IMR-90 (cell line): ENCODE results near the gene SEL1L2. TPM values are rescaled to one million over a fixed set of nuclear protein-coding genes. Genes with fewer than 3 reads are reported as not detected.

Experiments used
- ATAC-seq: fragments of 200-7000 bp; cut with Tn5 transposase; 2 replicates; pipeline ENCODE4 v1.9.1; 2020; ENCODE audit warnings: low read depth, mild to moderate bottlenecking, moderate library complexity
- BruUV-seq: library from RNA; stranded (reverse); fragments of 400-500 nt; replicated peaks from 2 replicates; lab custom pipeline; 2021; lab: Mats Ljungman, UMichigan
- CTCF ChIA-PET: fragments of 300-600 bp; formaldehyde crosslinking; extraction: SDS; loops from one replicate; lab custom pipeline; 2021; ENCODE audit warnings: antibody characterized with exemption; lab: Yijun Ruan, JAX
- POLR2A ChIA-PET: fragments of 300-600 bp; sonication (Branson Sonifier 250); formaldehyde crosslinking; loops from one replicate; lab custom pipeline; 2022; ENCODE audit warnings: antibody characterized with exemption; ENCODE audit not compliant: unreplicated experiment; lab: Charles Lee
- DNase-seq: peaks from one replicate; pipeline ENCODE4 v3.0.0; 2013
- H2AFZ ChIP-seq: replicated peaks from 2 replicates; pipeline ENCODE3; 2013; ENCODE audit warnings: low read length, mild to moderate bottlenecking; ENCODE audit not compliant: poor library complexity
- H2AK5ac ChIP-seq: 2 replicates; pipeline ENCODE4 v1.6.1; 2013; ENCODE audit warnings: low read depth, low read length, inconsistent platforms
- H2AK9ac ChIP-seq: replicated peaks from 2 replicates; pipeline ENCODE3; 2013; ENCODE audit warnings: mild to moderate bottlenecking, low read depth, low read length, moderate library complexity; ENCODE audit not compliant: poor library complexity
- H2BK120ac ChIP-seq: 2 replicates; pipeline ENCODE4 v1.6.1; 2013; ENCODE audit warnings: low read depth, low read length, inconsistent platforms
- H2BK15ac ChIP-seq: 3 replicates; pipeline ENCODE4 v1.6.1; 2013; ENCODE audit warnings: low read depth, low read length, inconsistent platforms
- H2BK20ac ChIP-seq: 2 replicates; pipeline ENCODE4 v1.6.1; 2013; ENCODE audit warnings: low read depth, mild to moderate bottlenecking, inconsistent platforms, low read length, moderate library complexity
- H2BK5ac ChIP-seq: 2 replicates; pipeline ENCODE4 v1.6.1; 2013; ENCODE audit warnings: mild to moderate bottlenecking, low read depth, low read length, inconsistent platforms; ENCODE audit not compliant: poor library complexity, severe bottlenecking
- H3K14ac ChIP-seq: replicated peaks from 2 replicates; pipeline ENCODE4 v1.6.1; 2013; ENCODE audit warnings: low read depth, low read length, inconsistent platforms
- H3K18ac ChIP-seq: 2 replicates; pipeline ENCODE4 v1.6.1; 2013; ENCODE audit warnings: low read depth, low read length, control low read depth
- H3K23ac ChIP-seq: 2 replicates; pipeline ENCODE4 v1.6.1; 2013; ENCODE audit warnings: low read depth, low read length, inconsistent platforms
- H3K27ac ChIP-seq: 2 replicates; pipeline ENCODE4 v1.5.1; 2013; ENCODE audit warnings: mild to moderate bottlenecking, control low read depth, low read length; ENCODE audit not compliant: insufficient read depth
- H3K27me3 ChIP-seq: 2 replicates; pipeline ENCODE4 v1.6.1; 2013; ENCODE audit warnings: low read length; ENCODE audit not compliant: control insufficient read depth, insufficient read depth
- H3K36me3 ChIP-seq: 2 replicates; pipeline ENCODE4 v1.6.1; 2013; ENCODE audit warnings: low read length, mixed read lengths; ENCODE audit not compliant: control insufficient read depth, insufficient read depth
- H3K4ac ChIP-seq: 2 replicates; pipeline ENCODE4 v1.6.1; 2013; ENCODE audit warnings: low read depth, low read length, inconsistent platforms
- H3K4me1 ChIP-seq: 2 replicates; pipeline ENCODE4 v1.6.1; 2013; ENCODE audit warnings: low read length, mixed read lengths; ENCODE audit not compliant: control insufficient read depth, insufficient read depth
- H3K4me2 ChIP-seq: 2 replicates; pipeline ENCODE4 v1.6.1; 2013; ENCODE audit warnings: low read depth, mild to moderate bottlenecking, control low read depth, low read length, moderate library complexity
- H3K4me3 ChIP-seq: 2 replicates; pipeline ENCODE4 v1.5.1; 2013; ENCODE audit warnings: low read depth, mild to moderate bottlenecking, control low read depth, low read length, moderate library complexity; ENCODE audit not compliant: insufficient read depth
- H3K56ac ChIP-seq: 2 replicates; pipeline ENCODE4 v1.6.1; 2013; ENCODE audit warnings: low read length, inconsistent platforms; ENCODE audit not compliant: insufficient read depth; ENCODE audit errors: extremely low read depth
- H3K79me1 ChIP-seq, 2 experiments: 2 replicates each; pipeline ENCODE4 v1.6.1; 2013; ENCODE audit warnings: low read length in 2 of 2, inconsistent platforms in 1 of 2, low read depth in 1 of 2
- H3K9ac ChIP-seq: 2 replicates; pipeline ENCODE4 v1.6.1; 2013; ENCODE audit warnings: low read depth, low read length, control low read depth
- H3K9me1 ChIP-seq: 2 replicates; pipeline ENCODE4 v1.6.1; 2013; ENCODE audit warnings: low read length, inconsistent platforms; ENCODE audit not compliant: insufficient read depth
- H3K9me3 ChIP-seq: 2 replicates; pipeline ENCODE4 v1.6.1; 2013; ENCODE audit warnings: low read length; ENCODE audit not compliant: control insufficient read depth, insufficient read depth
- H4K20me1 ChIP-seq: 2 replicates; pipeline ENCODE4 v1.6.1; 2013; ENCODE audit warnings: low read length, inconsistent platforms; ENCODE audit not compliant: insufficient read depth
- H4K5ac ChIP-seq: 2 replicates; pipeline ENCODE4 v1.6.1; 2013; ENCODE audit warnings: mild to moderate bottlenecking, low read depth, low read length, control low read depth
- H4K8ac ChIP-seq, 2 experiments: 2 replicates each; pipeline ENCODE4 v1.6.1; 2013; ENCODE audit warnings: low read depth in 2 of 2, low read length in 2 of 2, control low read depth in 1 of 2, inconsistent platforms in 1 of 2
- H4K91ac ChIP-seq: 2 replicates; pipeline ENCODE4 v1.6.1; 2013; ENCODE audit warnings: low read depth, low read length, inconsistent platforms; ENCODE audit not compliant: insufficient read depth
- BHLHE40 ChIP-seq: fragments of 150-350 bp; IDR thresholded peaks from 2 replicates; pipeline ENCODE4 v1.6.1; 2016; ENCODE audit warnings: mild to moderate bottlenecking, low read depth, low read length
- CEBPB ChIP-seq: IDR thresholded peaks from 2 replicates; pipeline ENCODE4 v1.6.1; 2012; ENCODE audit warnings: low read depth, low read length, improper control_type of control experiment
- CHD1 ChIP-seq: IDR thresholded peaks from 2 replicates; pipeline ENCODE4 v1.6.1; 2012; ENCODE audit warnings: low read depth, low read length, improper control_type of control experiment
- CTCF ChIP-seq: conservative IDR thresholded peaks from 2 replicates; pipeline ENCODE4 v1.5.1; 2012; ENCODE audit warnings: mild to moderate bottlenecking, low read depth, low read length, improper control_type of control experiment
- FOS ChIP-seq: fragments of 150-350 bp; IDR thresholded peaks from 2 replicates; pipeline ENCODE4 v1.6.1; 2016; ENCODE audit warnings: low read depth, low read length
- MAFK ChIP-seq: IDR thresholded peaks from 2 replicates; pipeline ENCODE4 v1.6.1; 2012; ENCODE audit warnings: low read depth, low read length, improper control_type of control experiment
- MAZ ChIP-seq: IDR thresholded peaks from 2 replicates; pipeline ENCODE4 v1.6.1; 2012; ENCODE audit warnings: low read depth, mild to moderate bottlenecking, low read length, improper control_type of control experiment, moderate library complexity, borderline replicate concordance
- MXI1 ChIP-seq: IDR thresholded peaks from 2 replicates; pipeline ENCODE4 v1.6.1; 2012; ENCODE audit warnings: low read depth, mild to moderate bottlenecking, low read length, moderate library complexity, borderline replicate concordance
- NFE2L2 ChIP-seq: fragments of 150-350 bp; IDR thresholded peaks from 2 replicates; pipeline ENCODE4 v1.6.1; 2016; ENCODE audit warnings: low read depth, mild to moderate bottlenecking, low read length
- POLR2A ChIP-seq: IDR thresholded peaks from 2 replicates; pipeline ENCODE4 v1.6.1; 2012; ENCODE audit warnings: mild to moderate bottlenecking, low read depth, low read length
- RAD21 ChIP-seq: IDR thresholded peaks from 2 replicates; pipeline ENCODE4 v1.6.1; 2012; ENCODE audit warnings: low read length, improper control_type of control experiment
- RCOR1 ChIP-seq: IDR thresholded peaks from 2 replicates; pipeline ENCODE4 v1.6.1; 2012; ENCODE audit warnings: mild to moderate bottlenecking, low read length, improper control_type of control experiment; ENCODE audit not compliant: insufficient replicate concordance
- RFX5 ChIP-seq: IDR thresholded peaks from 2 replicates; pipeline ENCODE4 v1.8.0; 2012; ENCODE audit warnings: low read depth, mild to moderate bottlenecking, low read length, moderate library complexity
- SMC3 ChIP-seq: fragments of 150-350 bp; IDR thresholded peaks from 2 replicates; pipeline ENCODE4 v1.6.1; 2016; ENCODE audit warnings: low read depth, mild to moderate bottlenecking, antibody characterized with exemption, low read length, moderate library complexity
- WGBS, 2 experiments: methylation state at CpG; one replicate each; pipeline versions ENCODE4 v1.1.5 to v1.1.7; 2013; ENCODE audit warnings: missing lambda C conversion rate in 2 of 2; ENCODE audit not compliant: insufficient read length in 1 of 2; ENCODE audit errors: extremely low coverage in 2 of 2; 5-methylcytosine and 5-hydroxymethylcytosine counted together
- dilution Hi-C: fragments of 300-500 bp; cut with HindIII; formaldehyde crosslinking; loops from one replicate; pipeline ENCODE4 v1.14.3; 2018; ENCODE audit warnings: low sequenced_read_pairs; ENCODE audit not compliant: unreplicated experiment
- in situ Hi-C: fragments of 300-500 bp; cut with MboI; formaldehyde crosslinking; loops from 3 replicates; pipeline ENCODE4 v1.14.3; 2019; ENCODE audit warnings: low sequenced_read_pairs, inconsistent platforms, mixed read lengths
- intact Hi-C: fragments of 100-400 bp; cut with micrococcal nuclease; formaldehyde crosslinking; loops from 2 replicates; pipeline ENCODE4 v1.10.0; 2022
- polyA plus RNA-seq, 3 experiments: library from polyadenylated mRNA; depleted of rRNA; stranded (reverse); fragments of >200 nt; gene quantifications; 2 replicates each; pipeline ENCODE4 v1.2.3, GENCODE V29; 2012; ENCODE audit warnings: low replicate concordance in 1 of 3
- total RNA-seq: library from RNA; depleted of rRNA; stranded (reverse); fragments of >200 nt; gene quantifications from 2 replicates; pipeline ENCODE4 v1.2.3, GENCODE V29; 2012
- TF ChIP-seq, protein P1 (sequence below): fragments of 150-350 bp; IDR thresholded peaks from 2 replicates; pipeline ENCODE4 v1.6.1; 2017; ENCODE audit warnings: mild to moderate bottlenecking, antibody characterized with exemption, low read length, low read depth
- TF ChIP-seq, protein P2 (sequence below): fragments of 150-350 bp; IDR thresholded peaks from 2 replicates; pipeline ENCODE4 v1.6.1; 2016; ENCODE audit warnings: low read depth, mild to moderate bottlenecking, low read length, moderate library complexity, borderline replicate concordance

SEL1L2 gene
- total and polyA plus RNA-seq, 2 of the 4 experiments (the other 2 are of a cell fraction): not detected

GRCh38 chr20:13831476-13831875 is 158.9 kb downstream of the SEL1L2 start:
- intact Hi-C loops: no loop called here
- no peak overlapping the region for H3K14ac ChIP-seq
- TF ChIP-seq RAD21 (no peak), NFE2L2 (no peak), MAZ (no peak), POLR2A (no peak), MAFK (no peak), CHD1 (no peak), SMC3 (no peak), BHLHE40 (no peak), CEBPB (no peak), RCOR1 (no peak), MXI1 (no peak), FOS (no peak), RFX5 (no peak), CTCF (no peak)
- TF ChIP-seq, protein P1, sequence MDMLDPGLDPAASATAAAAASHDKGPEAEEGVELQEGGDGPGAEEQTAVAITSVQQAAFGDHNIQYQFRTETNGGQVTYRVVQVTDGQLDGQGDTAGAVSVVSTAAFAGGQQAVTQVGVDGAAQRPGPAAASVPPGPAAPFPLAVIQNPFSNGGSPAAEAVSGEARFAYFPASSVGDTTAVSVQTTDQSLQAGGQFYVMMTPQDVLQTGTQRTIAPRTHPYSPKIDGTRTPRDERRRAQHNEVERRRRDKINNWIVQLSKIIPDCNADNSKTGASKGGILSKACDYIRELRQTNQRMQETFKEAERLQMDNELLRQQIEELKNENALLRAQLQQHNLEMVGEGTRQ: no peak
- TF ChIP-seq, protein P2, sequence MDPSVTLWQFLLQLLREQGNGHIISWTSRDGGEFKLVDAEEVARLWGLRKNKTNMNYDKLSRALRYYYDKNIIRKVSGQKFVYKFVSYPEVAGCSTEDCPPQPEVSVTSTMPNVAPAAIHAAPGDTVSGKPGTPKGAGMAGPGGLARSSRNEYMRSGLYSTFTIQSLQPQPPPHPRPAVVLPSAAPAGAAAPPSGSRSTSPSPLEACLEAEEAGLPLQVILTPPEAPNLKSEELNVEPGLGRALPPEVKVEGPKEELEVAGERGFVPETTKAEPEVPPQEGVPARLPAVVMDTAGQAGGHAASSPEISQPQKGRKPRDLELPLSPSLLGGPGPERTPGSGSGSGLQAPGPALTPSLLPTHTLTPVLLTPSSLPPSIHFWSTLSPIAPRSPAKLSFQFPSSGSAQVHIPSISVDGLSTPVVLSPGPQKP: no peak
- dilution Hi-C loops: no loop called here
- no peak overlapping the region for H4K91ac ChIP-seq
- ChIA-PET CTCF (no interaction called here), POLR2A (no interaction called here)
- WGBS, 2 experiments: 20% methylated on average over 1 of the region's 3 CpGs; no CpG with 5 or more reads in 1 of the 2 experiments
- H3K9me1 ChIP-seq: no peaks in the 10 kb centered on the region
- H3K4me1 ChIP-seq: no peaks in the 10 kb centered on the region
- no peak overlapping the region for H3K27ac ChIP-seq
- H4K8ac ChIP-seq: no peak overlapping the region
- no peaks in the 10 kb centered on the region for H3K9me3 ChIP-seq
- in situ Hi-C loops: no loop called here
- H4K20me1 ChIP-seq: no peaks in the 10 kb centered on the region
- H3K4me3 ChIP-seq: no peak overlapping the region
- H3K4ac ChIP-seq: no peak overlapping the region
- no peak overlapping the region for H3K4me2 ChIP-seq
- H2AK9ac ChIP-seq: no peak overlapping the region
- H2BK120ac ChIP-seq: no peak overlapping the region
- no peaks in the 10 kb centered on the region for H3K36me3 ChIP-seq
- H3K9ac ChIP-seq: no peak overlapping the region
- H2AFZ ChIP-seq: no peak overlapping the region
- BruUV-seq: no TSS peak
- H2AK5ac ChIP-seq: no peak overlapping the region
- DNase-seq: no peak
- H3K23ac ChIP-seq: no peak overlapping the region
- no peak overlapping the region for H2BK5ac ChIP-seq
- H3K18ac ChIP-seq: no peak overlapping the region
- peaks cover 4% of the 10 kb centered on the region; the same call in 1 of the 2 replicates for H3K27me3 ChIP-seq
- no peak for ATAC-seq
- no peak overlapping the region for H2BK20ac ChIP-seq
- H2BK15ac ChIP-seq: no peak overlapping the region
- H3K56ac ChIP-seq: no peak overlapping the region
- no peaks in the 10 kb centered on the region for H3K79me1 ChIP-seq
- H4K5ac ChIP-seq: no peak overlapping the region
